Left ventricle myocardium inferior (tissue), 1 donor: ENCODE results near the gene LLCFC1. TPM values are rescaled to one million over a fixed set of nuclear protein-coding genes. Genes with fewer than 3 reads are reported as not detected.
"Not testable (repeated sequence)": the region's sequence is repeated elsewhere in the genome, so short reads cannot be mapped to it uniquely, and the experiment has no call there.

Experiments
- DNase-seq: peaks from one replicate; pipeline ENCODE4 v3.0.0-alpha.2; 2020
- H3K27ac ChIP-seq: fragments of 200-600 bp; replicated peaks from 2 replicates; pipeline ENCODE4 v1.8.0; 2021
- H3K27me3 ChIP-seq: fragments of 200-600 bp; 2 replicates; pipeline ENCODE4 v1.8.0; 2021; ENCODE audit warnings: low read depth
- H3K36me3 ChIP-seq: fragments of 200-600 bp; 2 replicates; pipeline ENCODE4 v1.8.0; 2021
- H3K4me1 ChIP-seq: fragments of 200-600 bp; 2 replicates; pipeline ENCODE4 v1.8.0; 2021
- H3K4me3 ChIP-seq: fragments of 200-600 bp; 2 replicates; pipeline ENCODE4 v1.8.0; 2021; ENCODE audit warnings: mild to moderate bottlenecking, moderate library complexity
- H3K9me3 ChIP-seq: fragments of 200-600 bp; replicated peaks from 2 replicates; pipeline ENCODE4 v1.8.0; 2021
- CTCF ChIP-seq: fragments of 200-600 bp; IDR thresholded peaks from 2 replicates; pipeline ENCODE4 v1.8.0; 2021; ENCODE audit warnings: antibody characterized with exemption, mild to moderate bottlenecking, borderline replicate concordance
- intact Hi-C: fragments of 100-400 bp; cut with micrococcal nuclease; formaldehyde crosslinking; loops from one replicate; pipeline ENCODE4 v1.11.0; 2022
- total RNA-seq: library from RNA; stranded (reverse); fragmentation: NEBNext Ultra II Directional; extraction: Animal tissue kit (Norgen Biotek cat#: 25700); gene quantifications from one replicate; pipeline ENCODE4 v1.2.1, GENCODE V29; 2021
- donor health status: DM: no; HTN: yes; CAD: no; lungs with severe emphysema.

Gene LLCFC1
- total RNA-seq, 1 donor from 2014 or later, result not detected

- H3K9me3 ChIP-seq, result no peaks in the 10 kb centered on the region
- peaks cover 32% of the 10 kb centered on the region for H3K27me3 ChIP-seq
- H3K36me3 ChIP-seq, result no peaks in the 10 kb centered on the region
- intact Hi-C loops, result no loop called here
- no peaks in the 10 kb centered on the region for H3K4me1 ChIP-seq
- no peak for DNase-seq
- no peak overlapping the region for H3K27ac ChIP-seq
- no peak for TF ChIP-seq CTCF
- no peak overlapping the region for H3K4me3 ChIP-seq
These were observed 28.9 kb downstream of the LLCFC1 start for GRCh38 chr7:142968229-142968628.

- no peaks in the 10 kb centered on the region for H3K4me1 ChIP-seq
- H3K4me3 ChIP-seq, result no peak overlapping the region
- H3K27me3 ChIP-seq, result peaks cover 22% of the 10 kb centered on the region
- intact Hi-C loops, result no loop called here
- TF ChIP-seq CTCF, result no peak
- no peak for DNase-seq
- H3K27ac ChIP-seq, result no peak overlapping the region
- H3K9me3 ChIP-seq, result no peaks in the 10 kb centered on the region
- H3K36me3 ChIP-seq, result no peaks in the 10 kb centered on the region
These were observed 29.9 kb downstream of the LLCFC1 start for GRCh38 chr7:142969183-142969582.

- Histone ChIP-seq H3K4me3 (no peak overlapping the region), H3K27me3 (no peaks in the 10 kb centered on the region), H3K36me3 (no peaks in the 10 kb centered on the region), H3K27ac (no peak overlapping the region), H3K9me3 (peaks cover 16% of the 10 kb centered on the region), H3K4me1 (no peaks in the 10 kb centered on the region)
- TF ChIP-seq CTCF, result no peak
- no peak for DNase-seq
- intact Hi-C loops, result no loop called here
These were observed 35.3 kb downstream of the LLCFC1 start for GRCh38 chr7:142974626-142975025.

GRCh38 chr7:142978402-142978801, 39.1 kb downstream of the LLCFC1 start:
- H3K4me3 ChIP-seq, intact Hi-C loops, H3K27ac ChIP-seq, H3K27me3 ChIP-seq, DNase-seq, H3K36me3 ChIP-seq, H3K4me1 ChIP-seq: not testable (repeated sequence)
- peaks cover 41% of the 10 kb centered on the region for H3K9me3 ChIP-seq

GRCh38 chr7:142983825-142984224, 44.5 kb downstream of the LLCFC1 start:
- DNase-seq, result no peak
- Histone ChIP-seq H3K9me3 (peaks cover 33% of the 10 kb centered on the region), H3K27me3 (no peaks in the 10 kb centered on the region), H3K4me3 (no peak overlapping the region), H3K36me3 (no peaks in the 10 kb centered on the region), H3K4me1 (no peaks in the 10 kb centered on the region), H3K27ac (no peak overlapping the region)
- intact Hi-C loops, result no loop called here
- no peak for TF ChIP-seq CTCF

- no peaks in the 10 kb centered on the region for H3K36me3 ChIP-seq
- DNase-seq, result no peak
- TF ChIP-seq CTCF, result no peak
- no peaks in the 10 kb centered on the region for H3K4me1 ChIP-seq
- peaks cover 28% of the 10 kb centered on the region for H3K9me3 ChIP-seq
- intact Hi-C loops, result no loop called here
- H3K27ac ChIP-seq, result no peak overlapping the region
- H3K27me3 ChIP-seq, result no peaks in the 10 kb centered on the region
- no peak overlapping the region for H3K4me3 ChIP-seq
These were observed 45.0 kb downstream of the LLCFC1 start for GRCh38 chr7:142984297-142984696.

Other genes with a start within 250 kb of the LLCFC1 start
- gene PRSS1, start 190.0 kb upstream of the LLCFC1 start, total RNA-seq, result not detected
- gene PRSS2, start 168.5 kb upstream of the LLCFC1 start, total RNA-seq, result not detected
- 4.4 TPM for gene EPHB6, start 84.4 kb upstream of the LLCFC1 start, total RNA-seq
- not detected for gene TRPV6, start 53.7 kb upstream of the LLCFC1 start, total RNA-seq
- not detected for gene TRPV5, start 5.7 kb upstream of the LLCFC1 start, total RNA-seq
- gene KEL, start 22.9 kb downstream of the LLCFC1 start, total RNA-seq, result 0.38 TPM
- gene OR9A2, start 87.6 kb downstream of the LLCFC1 start, total RNA-seq, result not detected
- gene OR6V1, start 112.9 kb downstream of the LLCFC1 start, total RNA-seq, result not detected
- not detected for gene PIP, start 192.6 kb downstream of the LLCFC1 start, total RNA-seq
- not detected for gene TAS2R39, start 243.9 kb downstream of the LLCFC1 start, total RNA-seq